ENCODE results near the gene EP400. TPM values are rescaled to one million over a fixed set of nuclear protein-coding genes. Genes with fewer than 3 reads are reported as not detected.

Gene EP400
- total RNA-seq, 1 donor from 2014 or later = 41.4 TPM

DNA sequence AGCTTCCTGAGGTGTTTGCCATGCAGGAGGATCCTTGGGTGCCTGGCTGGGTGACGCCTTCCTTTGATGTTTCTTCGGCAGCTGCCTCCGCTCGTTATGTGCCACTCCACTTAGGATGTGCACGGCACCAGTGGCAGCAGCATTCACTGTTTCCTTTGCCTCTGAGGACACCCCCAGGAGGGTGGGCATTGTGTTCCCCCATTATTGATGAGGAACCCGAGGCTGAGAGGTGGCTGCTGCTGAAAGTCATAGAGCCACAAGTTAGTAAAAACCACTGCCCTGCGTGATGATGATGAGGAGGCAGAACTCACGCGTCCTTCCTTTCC is 41.2 kb downstream of the EP400 start:
- ATAC-seq = no peak
- Histone ChIP-seq H3K4me3 (no peak overlapping the region), H3K36me3 (peaks cover 91% of the 10 kb centered on the region), H3K4me1 (no peaks in the 10 kb centered on the region), H3K27me3 (no peaks in the 10 kb centered on the region), H3K27ac (no peak overlapping the region), H3K9me3 (no peaks in the 10 kb centered on the region)
- no peak for DNase-seq
- no peak for TF ChIP-seq CTCF (IDR thresholded peaks at IDR 0.05)
- intact Hi-C loops (cut with DNase I) = no loop called here

DNA sequence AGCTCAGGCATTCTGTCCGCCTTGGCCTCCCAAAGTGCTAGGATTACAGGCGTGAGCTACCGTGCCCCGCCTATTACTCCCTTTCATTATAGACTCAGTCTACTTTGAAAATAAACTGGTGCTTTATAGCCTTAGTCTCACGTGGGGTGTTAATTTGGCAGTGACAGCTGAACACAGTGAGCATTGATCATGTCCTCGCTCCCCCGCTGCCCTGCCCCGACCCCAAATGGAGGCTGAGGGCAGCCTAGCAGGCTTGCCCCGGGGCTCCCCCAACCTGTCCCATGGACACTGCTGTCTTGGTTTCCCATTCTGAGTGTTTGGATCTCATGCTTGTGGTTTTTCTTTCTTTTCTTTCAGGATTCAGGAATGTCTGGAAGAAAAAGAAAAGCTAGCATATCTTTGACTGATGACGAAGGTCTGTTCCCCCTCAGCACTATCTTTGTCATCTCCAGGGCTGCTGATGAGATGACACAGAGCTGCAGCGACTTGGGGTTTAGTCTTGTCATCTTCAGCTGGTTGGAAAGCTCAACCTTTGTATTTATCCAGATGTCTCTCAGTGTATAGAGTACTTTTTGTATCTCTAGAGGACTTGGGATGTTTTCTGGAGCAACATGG is 42.2 kb downstream of the EP400 start:
- Histone ChIP-seq H3K27ac (no peak overlapping the region), H3K27me3 (no peaks in the 10 kb centered on the region), H3K4me3 (no peak overlapping the region), H3K36me3 (peaks cover 92% of the 10 kb centered on the region), H3K9me3 (no peaks in the 10 kb centered on the region), H3K4me1 (no peaks in the 10 kb centered on the region)
- no peak for TF ChIP-seq CTCF (IDR thresholded peaks at IDR 0.05)
- ATAC-seq (no peak), DNase-seq (no peak)
- intact Hi-C loops (cut with DNase I) = no loop called here

GRCh38 chr12:131994589-131994988 is 44.8 kb downstream of the EP400 start:
- no peak for DNase-seq
- no peaks in the 10 kb centered on the region for H3K4me1 ChIP-seq
- peaks cover 80% of the 10 kb centered on the region for H3K36me3 ChIP-seq
- no peak for TF ChIP-seq CTCF (IDR thresholded peaks at IDR 0.05)
- no peak overlapping the region for H3K4me3 ChIP-seq
- intact Hi-C loops (cut with DNase I) = no loop called here
- no peak overlapping the region for H3K27ac ChIP-seq
- H3K27me3 ChIP-seq = no peaks in the 10 kb centered on the region
- no peak for ATAC-seq
- no peaks in the 10 kb centered on the region for H3K9me3 ChIP-seq

DNA sequence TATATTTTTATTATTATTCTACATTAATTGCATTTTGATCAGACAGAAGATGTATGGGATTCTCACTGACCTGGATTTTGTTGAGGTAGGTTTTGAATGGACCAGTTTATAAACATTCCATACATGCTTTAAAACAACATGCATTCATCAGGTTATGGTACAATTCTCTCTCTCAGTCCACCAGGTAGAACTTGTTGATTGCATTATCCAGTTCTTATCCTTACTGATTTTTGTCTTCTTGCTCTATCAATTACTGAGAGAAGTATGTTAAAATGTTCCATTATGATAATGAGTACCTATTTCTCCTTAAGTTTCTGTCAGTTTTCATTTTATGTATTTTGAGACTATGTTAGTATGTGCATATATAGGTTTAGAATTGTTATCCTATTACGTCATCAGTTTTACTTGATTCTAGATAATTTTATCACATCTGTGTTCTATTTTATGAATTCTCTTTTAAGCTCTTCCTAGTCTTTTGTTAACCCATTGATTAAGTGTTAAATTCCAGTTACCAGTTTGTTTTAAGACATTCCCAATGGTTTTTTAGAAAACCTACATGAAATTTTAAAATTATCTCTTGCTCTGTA is 50.6 kb downstream of the EP400 start:
- Histone ChIP-seq H3K27ac (no peak overlapping the region), H3K27me3 (no peaks in the 10 kb centered on the region), H3K36me3 (peaks cover 49% of the 10 kb centered on the region), H3K4me1 (no peaks in the 10 kb centered on the region), H3K9me3 (no peaks in the 10 kb centered on the region), H3K4me3 (no peak overlapping the region)
- intact Hi-C loops (cut with DNase I) = no loop called here
- no peak for DNase-seq
- no peak for TF ChIP-seq CTCF (IDR thresholded peaks at IDR 0.05)
- no peak for ATAC-seq

DNA sequence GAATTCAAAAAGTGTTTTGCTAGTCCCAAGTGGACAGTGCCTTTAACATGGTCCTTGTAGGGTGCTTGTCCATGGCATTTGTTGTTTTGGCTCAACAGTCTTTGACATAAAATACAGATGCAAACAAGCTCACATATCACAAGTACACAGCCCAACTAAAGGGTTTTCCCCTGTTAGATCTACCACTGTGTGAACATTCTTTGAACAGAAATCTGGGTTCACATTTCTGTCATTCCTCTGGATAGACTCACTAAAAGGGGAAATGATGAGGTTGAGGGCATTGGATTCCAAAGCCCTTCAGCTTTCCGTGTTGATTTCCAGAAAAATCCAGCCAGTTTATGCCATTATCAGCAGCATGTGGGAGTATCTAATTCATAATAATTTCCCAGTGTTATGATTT is 54.1 kb downstream of the EP400 start:
- Histone ChIP-seq H3K4me1 (no peaks in the 10 kb centered on the region), H3K36me3 (peaks cover 64% of the 10 kb centered on the region), H3K4me3 (no peak overlapping the region), H3K27me3 (no peaks in the 10 kb centered on the region), H3K9me3 (no peaks in the 10 kb centered on the region), H3K27ac (no peak overlapping the region)
- intact Hi-C loops (cut with DNase I) = no loop called here
- ATAC-seq = no peak
- TF ChIP-seq CTCF (IDR thresholded peaks at IDR 0.05) = no peak
- DNase-seq = no peak

DNA sequence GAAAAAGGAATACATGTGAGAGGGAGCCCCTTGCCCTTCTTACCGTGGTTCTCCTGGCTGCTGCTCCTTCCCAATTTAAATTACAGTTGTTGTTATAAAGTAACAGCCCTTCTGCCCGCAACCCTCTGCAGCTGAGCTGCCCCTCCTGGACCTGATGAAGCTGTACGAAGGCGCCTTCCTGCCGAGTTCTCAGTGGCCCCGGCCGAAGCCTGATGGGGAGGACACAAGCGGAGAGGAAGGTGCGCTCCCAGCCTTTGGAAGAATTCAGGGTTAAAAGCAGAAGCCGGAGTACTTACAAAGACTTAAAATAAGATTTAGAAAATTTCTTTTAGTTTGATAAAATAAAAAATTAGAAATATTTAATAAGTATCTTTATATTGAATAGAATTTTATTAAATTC is 55.2 kb downstream of the EP400 start:
- peaks cover 56% of the 10 kb centered on the region for H3K36me3 ChIP-seq
- no peak for ATAC-seq
- intact Hi-C loops (cut with DNase I) = no loop called here

More for the DNA sequence above, 55.2 kb downstream of the EP400 start:
- DNase-seq = no peak
- no peaks in the 10 kb centered on the region for H3K4me1 ChIP-seq
- no peaks in the 10 kb centered on the region for H3K9me3 ChIP-seq
- no peak for TF ChIP-seq CTCF (IDR thresholded peaks at IDR 0.05)
- no peak overlapping the region for H3K27ac ChIP-seq
- no peaks in the 10 kb centered on the region for H3K27me3 ChIP-seq
- no peak overlapping the region for H3K4me3 ChIP-seq

Data from upper lobe of right lung (tissue), 1 donor.